Testis (tissue), 2 donors: ENCODE results near the gene GKN2.

Experiments
- POLR2A ChIP-seq: fragments of 450-650 bp; IDR thresholded peaks from one replicate; pipeline ENCODE4 v1.6.1; 2017; ENCODE audit warnings: antibody characterized with exemption, mild to moderate bottlenecking, moderate library complexity
- TF ChIP-seq, protein P1 (sequence below), 3 experiments: fragments of 450-650 bp in 2 of 3; fragments of 200-600 bp in 1 of 3; sonication (generic) in 1 of 3; IDR thresholded peaks; one replicate each; pipeline ENCODE4 v1.5.1; 2016 to 2019; ENCODE audit warnings: antibody characterized with exemption in 3 of 3, mild to moderate bottlenecking in 2 of 3, moderate library complexity in 1 of 3

DNA sequence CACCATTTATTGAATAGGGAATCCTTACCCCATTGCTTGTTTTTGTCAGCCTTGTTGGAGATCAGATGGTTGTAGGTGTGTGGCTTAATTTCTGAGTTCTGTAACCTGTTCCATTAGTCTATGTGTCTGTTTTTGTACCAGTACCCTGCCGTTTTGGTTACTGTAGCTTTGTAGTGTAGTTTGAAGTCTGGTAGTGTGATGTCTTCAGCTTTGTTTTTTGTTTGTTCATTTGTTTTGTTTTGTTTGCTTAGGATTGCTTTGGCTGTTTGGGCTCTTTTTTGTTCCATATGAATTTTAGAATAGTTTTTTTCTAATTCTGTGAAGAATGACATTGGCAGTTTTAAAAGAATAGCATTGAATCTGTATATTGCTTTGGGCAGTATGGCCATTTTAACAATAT is 12.7 kb downstream of the GKN2 start:
- TF ChIP-seq, protein P1, sequence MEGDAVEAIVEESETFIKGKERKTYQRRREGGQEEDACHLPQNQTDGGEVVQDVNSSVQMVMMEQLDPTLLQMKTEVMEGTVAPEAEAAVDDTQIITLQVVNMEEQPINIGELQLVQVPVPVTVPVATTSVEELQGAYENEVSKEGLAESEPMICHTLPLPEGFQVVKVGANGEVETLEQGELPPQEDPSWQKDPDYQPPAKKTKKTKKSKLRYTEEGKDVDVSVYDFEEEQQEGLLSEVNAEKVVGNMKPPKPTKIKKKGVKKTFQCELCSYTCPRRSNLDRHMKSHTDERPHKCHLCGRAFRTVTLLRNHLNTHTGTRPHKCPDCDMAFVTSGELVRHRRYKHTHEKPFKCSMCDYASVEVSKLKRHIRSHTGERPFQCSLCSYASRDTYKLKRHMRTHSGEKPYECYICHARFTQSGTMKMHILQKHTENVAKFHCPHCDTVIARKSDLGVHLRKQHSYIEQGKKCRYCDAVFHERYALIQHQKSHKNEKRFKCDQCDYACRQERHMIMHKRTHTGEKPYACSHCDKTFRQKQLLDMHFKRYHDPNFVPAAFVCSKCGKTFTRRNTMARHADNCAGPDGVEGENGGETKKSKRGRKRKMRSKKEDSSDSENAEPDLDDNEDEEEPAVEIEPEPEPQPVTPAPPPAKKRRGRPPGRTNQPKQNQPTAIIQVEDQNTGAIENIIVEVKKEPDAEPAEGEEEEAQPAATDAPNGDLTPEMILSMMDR (IDR thresholded peaks at IDR 0.05): no peak
- no peak for TF ChIP-seq POLR2A
